Gastrocnemius medialis (tissue), 4 donors: Measurements from ENCODE around the gene CLSTN2. TPM values are rescaled to one million over a fixed set of nuclear protein-coding genes. Genes with fewer than 3 reads are reported as not detected.

Experiments
- ATAC-seq, 2 donors: fragments of 150-250 bp; one replicate each; pipeline ENCODE4 v1.9.1; 2016
- DNase-seq, 2 donors: peaks; one replicate each; pipeline ENCODE4 v3.0.0-alpha.2; 2019
- H3K27ac ChIP-seq, 4 donors: fragments of 200-600 bp; sonication (generic); 1 replicate in 1 of 4; 2 replicates in 3 of 4; pipeline ENCODE4 v1.5.1; 2016 to 2018; ENCODE audit warnings: mild to moderate bottlenecking in 2 of 4, moderate library complexity in 1 of 4
- H3K27me3 ChIP-seq, 3 donors: fragments of 200-600 bp; sonication (generic) in 2 of 3; 1 replicate in 1 of 3; 2 replicates in 2 of 3; pipeline versions ENCODE4 v1.5.1 to v1.6.0; 2016 to 2019; ENCODE audit warnings: mild to moderate bottlenecking in 1 of 3, moderate library complexity in 1 of 3
- H3K36me3 ChIP-seq, 2 donors: fragments of 200-600 bp; sonication (generic) in 1 of 2; one replicate each; pipeline ENCODE4 v1.5.1; 2017 to 2018
- H3K4me1 ChIP-seq, 2 donors: fragments of 200-600 bp; sonication (generic) in 1 of 2; one replicate each; pipeline ENCODE4 v1.5.1; 2016 to 2017; ENCODE audit warnings: mild to moderate bottlenecking in 2 of 2
- H3K4me3 ChIP-seq, 4 donors: fragments of 200-600 bp; sonication (generic) in 3 of 4; 1 replicate in 1 of 4; 2 replicates in 3 of 4; pipeline ENCODE4 v1.5.1; 2016 to 2019; ENCODE audit warnings: mild to moderate bottlenecking in 2 of 4
- H3K9me3 ChIP-seq, 3 donors: fragments of 200-600 bp; sonication (generic) in 2 of 3; 1 replicate in 1 of 3; 2 replicates in 2 of 3; pipeline ENCODE4 v1.5.1; 2016 to 2019
- CTCF ChIP-seq, 5 experiments: fragments of 450-650 bp in 3 of 5; fragments of 200-600 bp in 2 of 5; sonication (generic) in 2 of 5; IDR thresholded peaks in 4 of 5; conservative IDR thresholded peaks in 1 of 5; 1 replicate in 4 of 5; 2 replicates in 1 of 5; pipeline ENCODE4 v1.5.1; 2016 to 2019; ENCODE audit warnings: antibody characterized with exemption in 5 of 5, mild to moderate bottlenecking in 3 of 5, moderate library complexity in 3 of 5
- POLR2A ChIP-seq, 2 donors: fragments of 450-650 bp; IDR thresholded peaks; one replicate each; pipeline ENCODE4 v1.6.1; 2017; ENCODE audit warnings: antibody characterized with exemption in 2 of 2, mild to moderate bottlenecking in 2 of 2, moderate library complexity in 2 of 2
- in situ Hi-C, 4 donors: fragments of 200-750 bp; cut with MboI; loops; one replicate each; pipeline versions ENCODE4 v1.15.0 to v1.8.0; 2017; ENCODE audit warnings: low sequenced_read_pairs in 4 of 4
- intact Hi-C: fragments of 100-400 bp; cut with DNase I; formaldehyde crosslinking; loops from one replicate; pipeline ENCODE4 v1.15.1; 2023; ENCODE audit warnings: low total_unique reads
- total RNA-seq, 4 donors: library from RNA; depleted of rRNA; stranded (reverse); fragments of >200 nt; gene quantifications; one replicate each; pipeline versions ENCODE4 v1.1.0 to v1.2.3, GENCODE V29; 2016

The CLSTN2 gene
- total RNA-seq, 4 donors from 2014 or later: 1.1 to 4.9 (median 4.0) TPM

GRCh38 chr3:140603766-140604165 is 668.8 kb downstream of the CLSTN2 start:
- Histone ChIP-seq H3K9me3 (no peaks in the 10 kb centered on the region), H3K27ac (no peak overlapping the region), H3K4me3 (no peak overlapping the region), H3K27me3 (no peaks in the 10 kb centered on the region), H3K4me1 (no peaks in the 10 kb centered on the region), H3K36me3 (no peaks in the 10 kb centered on the region)
- intact Hi-C loops (no loop called here), in situ Hi-C loops (no loop called here)
- ATAC-seq: no peak
- no peak for DNase-seq
- TF ChIP-seq CTCF (IDR thresholded peaks at IDR 0.05 in 4 of 5, conservative IDR thresholded peaks at IDR 0.05 in 1 of 5) (no peak), POLR2A (IDR thresholded peaks at IDR 0.05) (no peak)

GRCh38 chr3:140610544-140610943 is 675.6 kb downstream of the CLSTN2 start:
- ATAC-seq: no peak
- no peak for TF ChIP-seq POLR2A (IDR thresholded peaks at IDR 0.05)
- no peak for TF ChIP-seq CTCF (IDR thresholded peaks at IDR 0.05 in 4 of 5, conservative IDR thresholded peaks at IDR 0.05 in 1 of 5)
- DNase-seq: no peak
- Histone ChIP-seq H3K36me3 (no peaks in the 10 kb centered on the region), H3K27me3 (no peaks in the 10 kb centered on the region), H3K4me3 (no peak overlapping the region), H3K9me3 (no peaks in the 10 kb centered on the region), H3K4me1 (no peaks in the 10 kb centered on the region), H3K27ac (no peak overlapping the region)
- in situ Hi-C loops (no loop called here), intact Hi-C loops (no loop called here)

- Histone ChIP-seq H3K4me1 (no peaks in the 10 kb centered on the region), H3K27ac (no peak overlapping the region), H3K36me3 (no peaks in the 10 kb centered on the region), H3K27me3 (no peaks in the 10 kb centered on the region), H3K4me3 (no peak overlapping the region), H3K9me3 (no peaks in the 10 kb centered on the region)
- TF ChIP-seq CTCF (IDR thresholded peaks at IDR 0.05 in 4 of 5, conservative IDR thresholded peaks at IDR 0.05 in 1 of 5): no peak
- no peak for TF ChIP-seq POLR2A (IDR thresholded peaks at IDR 0.05)
- ATAC-seq (no peak), DNase-seq (no peak)
- in situ Hi-C loops (no loop called here), intact Hi-C loops (no loop called here)
Measured at GRCh38 chr3:140614001-140614400, 679.0 kb downstream of the CLSTN2 start.

- no peaks in the 10 kb centered on the region for H3K36me3 ChIP-seq
- H3K27ac ChIP-seq: no peak overlapping the region
- intact Hi-C loops: no loop called here
- TF ChIP-seq POLR2A (IDR thresholded peaks at IDR 0.05) (no peak), CTCF (IDR thresholded peaks at IDR 0.05 in 4 of 5, conservative IDR thresholded peaks at IDR 0.05 in 1 of 5) (no peak)
- H3K27me3 ChIP-seq: no peaks in the 10 kb centered on the region
- no peak for DNase-seq
- no peak overlapping the region for H3K4me3 ChIP-seq
- no peaks in the 10 kb centered on the region for H3K9me3 ChIP-seq
- ATAC-seq: no peak
- in situ Hi-C loops: no loop called here
- no peaks in the 10 kb centered on the region for H3K4me1 ChIP-seq
Measured at GRCh38 chr3:140617135-140617534, 682.1 kb downstream of the CLSTN2 start.

- H3K9me3 ChIP-seq: no peaks in the 10 kb centered on the region
- no peaks in the 10 kb centered on the region for H3K4me1 ChIP-seq
- no peaks in the 10 kb centered on the region for H3K36me3 ChIP-seq
- no peak overlapping the region for H3K4me3 ChIP-seq
- DNase-seq: no peak
- no peak for TF ChIP-seq POLR2A (IDR thresholded peaks at IDR 0.05)
- TF ChIP-seq CTCF (IDR thresholded peaks at IDR 0.05 in 4 of 5, conservative IDR thresholded peaks at IDR 0.05 in 1 of 5): no peak
- H3K27ac ChIP-seq: no peak overlapping the region
- H3K27me3 ChIP-seq: no peaks in the 10 kb centered on the region
- intact Hi-C loops: no loop called here
- ATAC-seq: no peak
- in situ Hi-C loops: no loop called here
Measured at GRCh38 chr3:140626856-140627255, 691.9 kb downstream of the CLSTN2 start.
